Mammary epithelial cell (primary cell): ENCODE data around the gene TBPL1.

Source experiments
- CTCF ChIP-seq, 2 donors: IDR thresholded peaks in 1 of 2; conservative IDR thresholded peaks in 1 of 2; 2 replicates each; pipeline ENCODE4 v1.5.1; 2011 to 2012; ENCODE audit warnings: inconsistent platforms in 2 of 2, low read length in 2 of 2, mild to moderate bottlenecking in 2 of 2, control low read depth in 1 of 2, low read depth in 1 of 2; ENCODE audit not compliant: insufficient read depth in 1 of 2; ENCODE audit errors: extremely low read depth in 1 of 2
- EZH2 ChIP-seq: IDR thresholded peaks from 2 replicates; pipeline ENCODE4 v1.6.1; 2012; ENCODE audit warnings: low read length, inconsistent platforms, borderline replicate concordance

GRCh38 chr6:133923938-133924593 lies 29.0 kb upstream of the TBPL1 start:
- TF ChIP-seq CTCF (conservative IDR thresholded peaks at IDR 0.05 in 1 of 2, IDR thresholded peaks at IDR 0.05 in 1 of 2; ENCODE audit: extremely low read depth in 1 of 2, insufficient read depth in 1 of 2, low read depth in 1 of 2, low read length in 2 of 2) (peak; percentile 78 to 87), EZH2 (no peak)
